Liver (tissue), 9 donors: ENCODE data around the gene EBPL. TPM values are rescaled to one million over a fixed set of nuclear protein-coding genes. Genes with fewer than 3 reads are reported as not detected.

Experiments
- DNase-seq: peaks from one replicate; pipeline ENCODE4 v3.0.0-alpha.2; 2017; ENCODE audit warnings: low spot score
- H3K27ac ChIP-seq, 2 donors: one replicate each; pipeline ENCODE4 v1.7.0; 2013; ENCODE audit warnings: inconsistent platforms in 2 of 2, low read length in 2 of 2, control low read depth in 1 of 2, low read depth in 1 of 2, mild to moderate bottlenecking in 1 of 2
- H3K27me3 ChIP-seq, 4 donors: one replicate each; pipeline versions ENCODE4 v1.6.1 to v1.7.0; 2013; ENCODE audit warnings: low read length in 3 of 4, inconsistent platforms in 1 of 4, mild to moderate bottlenecking in 1 of 4, moderate library complexity in 1 of 4; ENCODE audit not compliant: control insufficient read depth in 4 of 4, insufficient read depth in 4 of 4
- H3K36me3 ChIP-seq, 4 donors: one replicate each; pipeline versions ENCODE4 v1.6.1 to v1.7.0; 2013; ENCODE audit warnings: low read length in 3 of 4, mild to moderate bottlenecking in 3 of 4, low read depth in 1 of 4, moderate library complexity in 1 of 4; ENCODE audit not compliant: control insufficient read depth in 4 of 4, insufficient read depth in 3 of 4
- H3K4me1 ChIP-seq, 4 donors: one replicate each; pipeline versions ENCODE4 v1.6.1 to v1.7.0; 2013; ENCODE audit warnings: low read length in 3 of 4, mild to moderate bottlenecking in 3 of 4, moderate library complexity in 1 of 4; ENCODE audit not compliant: control insufficient read depth in 4 of 4, insufficient read depth in 4 of 4
- H3K4me3 ChIP-seq, 3 donors: one replicate each; pipeline versions ENCODE4 v1.6.1 to v1.7.0; 2013; ENCODE audit warnings: low read length in 3 of 3, control low read depth in 1 of 3, low read depth in 1 of 3, mild to moderate bottlenecking in 1 of 3
- H3K9ac ChIP-seq, 2 donors: one replicate each; pipeline ENCODE4 v1.7.0; 2013; ENCODE audit warnings: low read length in 2 of 2, mild to moderate bottlenecking in 2 of 2, moderate library complexity in 2 of 2, control low read depth in 1 of 2, low read depth in 1 of 2
- H3K9me3 ChIP-seq, 4 donors: one replicate each; pipeline versions ENCODE4 v1.6.1 to v1.7.0; 2013; ENCODE audit warnings: low read length in 3 of 4; ENCODE audit not compliant: control insufficient read depth in 4 of 4
- ATF3 ChIP-seq: IDR thresholded peaks from 2 replicates; pipeline ENCODE4 v1.6.1; 2016; ENCODE audit warnings: antibody characterized with exemption
- CTCF ChIP-seq: fragments of 150-350 bp; IDR thresholded peaks from 2 replicates; pipeline ENCODE4 v1.5.1; 2017; ENCODE audit warnings: improper control_type of control experiment, low read depth, low read length; ENCODE audit not compliant: missing input control
- EGR1 ChIP-seq, 2 donors: IDR thresholded peaks; 2 replicates each; pipeline ENCODE4 v1.6.1; 2016 to 2018; ENCODE audit warnings: antibody characterized with exemption in 2 of 2, low read depth in 2 of 2
- FOXA1 ChIP-seq: IDR thresholded peaks from 2 replicates; pipeline ENCODE4 v1.6.1; 2016; ENCODE audit warnings: antibody characterized with exemption
- FOXA2 ChIP-seq: IDR thresholded peaks from 2 replicates; pipeline ENCODE4 v1.6.1; 2016; ENCODE audit warnings: antibody characterized with exemption
- GABPA ChIP-seq, 2 donors: IDR thresholded peaks in 1 of 2; conservative IDR thresholded peaks in 1 of 2; 2 replicates each; pipeline ENCODE4 v1.6.1; 2016; ENCODE audit warnings: antibody characterized with exemption in 2 of 2, mild to moderate bottlenecking in 1 of 2, moderate library complexity in 1 of 2
- HNF4A ChIP-seq, 2 donors: conservative IDR thresholded peaks; 2 replicates each; pipeline ENCODE4 v1.6.1; 2016; ENCODE audit warnings: antibody characterized with exemption in 2 of 2, mild to moderate bottlenecking in 2 of 2
- HNF4G ChIP-seq: IDR thresholded peaks from 2 replicates; pipeline ENCODE4 v1.6.1; 2016; ENCODE audit warnings: antibody characterized with exemption
- JUND ChIP-seq, 2 donors: IDR thresholded peaks; 2 replicates each; pipeline ENCODE4 v1.6.1; 2016; ENCODE audit warnings: antibody characterized with exemption in 2 of 2
- MAX ChIP-seq: IDR thresholded peaks from 2 replicates; pipeline ENCODE4 v1.6.1; 2016; ENCODE audit warnings: antibody characterized with exemption
- NR2F2 ChIP-seq: IDR thresholded peaks from 2 replicates; pipeline ENCODE4 v1.6.1; 2016; ENCODE audit warnings: antibody characterized with exemption
- RAD21 ChIP-seq, 2 donors: IDR thresholded peaks; 2 replicates each; pipeline ENCODE4 v1.6.1; 2016; ENCODE audit warnings: antibody characterized with exemption in 2 of 2, mild to moderate bottlenecking in 2 of 2
- REST ChIP-seq: IDR thresholded peaks from 2 replicates; pipeline ENCODE4 v1.6.1; 2016; ENCODE audit warnings: antibody characterized with exemption, mild to moderate bottlenecking
- RXRA ChIP-seq, 2 donors: IDR thresholded peaks; 2 replicates each; pipeline ENCODE4 v1.6.1; 2017 to 2018; ENCODE audit warnings: antibody characterized with exemption in 2 of 2, mild to moderate bottlenecking in 1 of 2
- SP1 ChIP-seq: IDR thresholded peaks from 2 replicates; pipeline ENCODE4 v1.6.1; 2018; ENCODE audit warnings: antibody characterized with exemption, mild to moderate bottlenecking
- TAF1 ChIP-seq: conservative IDR thresholded peaks from 2 replicates; pipeline ENCODE4 v1.6.1; 2016; ENCODE audit warnings: antibody characterized with exemption, mild to moderate bottlenecking
- YY1 ChIP-seq: IDR thresholded peaks from 2 replicates; pipeline ENCODE4 v1.6.1; 2016; ENCODE audit warnings: antibody characterized with exemption, mild to moderate bottlenecking
- ZBTB33 ChIP-seq: IDR thresholded peaks from 2 replicates; pipeline ENCODE4 v1.6.1; 2016; ENCODE audit warnings: antibody characterized with exemption
- WGBS: extraction: QIAGEN DNeasy Blood & Tissue Kit; methylation state at CpG from one replicate; pipeline ENCODE4 v1.1.7; 2013; 5-methylcytosine and 5-hydroxymethylcytosine counted together
- polyA plus RNA-seq, 2 donors: library from polyadenylated mRNA; stranded (reverse) in 1 of 2; unstranded in 1 of 2; fragments of 200-250 nt in 1 of 2; fragments of >200 nt in 1 of 2; fragmentation: Nextera tagmentation in 1 of 2; extraction: Ambion mirVana in 1 of 2; gene quantifications; one replicate each; pipeline versions ENCODE4 v1.2.1 to v1.2.3, GENCODE V29; 2013 to 2015
- total RNA-seq, 2 donors: library from RNA; depleted of rRNA; stranded (reverse); fragments of >200 nt; gene quantifications; one replicate each; pipeline ENCODE4 v1.2.3, GENCODE V29; 2014
- donor health status: healthy.
- donor health status: healthy.
- donor health status: healthy.
- donor health status: healthy.
- donor health status: healthy.

Gene EBPL
- total and polyA plus RNA-seq, 4 donors = 44.3 to 122 (median 50.7) TPM

- TF ChIP-seq FOXA1 (no peak), TAF1 (no peak), EGR1 (IDR thresholded peaks at IDR 0.05; ENCODE audit: low read depth in 2 of 2) (no peak), FOXA2 (no peak), CTCF (no peak), REST (no peak), HNF4A (conservative IDR thresholded peaks at IDR 0.05) (no peak), SP1 (no peak), MAX (no peak), ATF3 (no peak), HNF4G (no peak), NR2F2 (no peak), YY1 (no peak), RXRA (IDR thresholded peaks at IDR 0.05) (no peak), RAD21 (IDR thresholded peaks at IDR 0.05) (no peak), JUND (IDR thresholded peaks at IDR 0.05) (no peak), ZBTB33 (no peak), GABPA (IDR thresholded peaks at IDR 0.05 in 1 of 2, conservative IDR thresholded peaks at IDR 0.05 in 1 of 2) (no peak)
- no peaks in the 10 kb centered on the region for H3K27me3 ChIP-seq
- no peak overlapping the region for H3K9ac ChIP-seq
- no peaks in the 10 kb centered on the region for H3K9me3 ChIP-seq
- H3K4me1 ChIP-seq = peaks cover 0 to 9% (median 9%) of the 10 kb centered on the region in 4 donors
- DNase-seq = no peak
- H3K36me3 ChIP-seq = peaks cover 3 to 23% (median 9%) of the 10 kb centered on the region in 4 donors
- H3K4me3 ChIP-seq = no peak overlapping the region
- no peak overlapping the region for H3K27ac ChIP-seq
- 40% methylated on average over 2 of the region's 2 CpGs for WGBS
These were observed 23.5 kb downstream of the EBPL start for GRCh38 chr13:49667773-49668172.
